ENCODE data around the gene ZNF560.

The ZNF560 gene

DNA sequence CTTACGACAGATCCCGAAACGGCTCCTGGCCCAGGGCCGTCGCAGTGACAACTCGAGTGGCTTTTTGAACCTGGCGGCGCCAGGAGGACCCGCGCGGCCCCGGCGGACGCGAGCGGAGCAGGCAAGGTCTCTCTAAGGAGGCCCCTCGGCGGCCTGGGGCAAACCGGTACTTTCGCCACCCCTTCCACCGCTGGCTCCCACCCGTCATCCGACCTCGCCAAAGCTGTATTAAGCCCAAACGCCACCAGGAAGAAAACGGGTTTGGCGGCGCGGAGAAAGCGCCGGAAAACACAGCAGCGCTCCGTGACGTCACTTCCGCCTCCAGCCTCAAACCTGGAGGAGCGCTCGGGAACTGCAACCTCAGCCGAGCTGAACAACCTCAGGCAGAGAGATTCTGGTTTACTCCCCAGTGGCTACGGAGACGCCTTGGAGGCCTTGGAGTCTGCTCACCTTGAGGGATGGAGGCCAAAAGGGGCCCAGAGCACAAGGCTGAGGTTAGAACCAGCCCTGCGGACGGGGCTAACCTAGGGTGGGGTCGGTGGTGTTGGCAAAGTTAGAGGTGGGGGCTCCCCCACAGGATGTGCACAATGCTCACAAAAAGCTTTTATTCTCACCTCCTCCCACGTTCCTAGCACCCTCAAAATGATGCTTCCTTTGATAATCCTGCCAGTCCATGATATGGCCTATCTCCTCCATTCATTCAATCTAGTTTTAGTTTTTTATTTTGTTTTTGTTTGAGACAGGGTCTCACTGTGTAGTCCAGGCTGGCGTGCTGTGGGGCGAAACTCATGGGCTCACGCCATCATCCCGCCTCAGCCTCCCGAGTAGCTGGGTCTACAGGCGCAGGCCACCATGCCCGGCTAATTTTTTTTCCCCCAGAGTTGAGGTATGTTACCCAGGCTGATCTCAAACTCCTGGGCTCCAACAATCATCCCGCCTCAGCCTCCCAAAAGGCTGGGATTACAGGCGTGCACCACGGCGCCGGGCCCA lies 62.8 kb downstream of the ZNF560 start, which contains the start of gene ZNF266:
TSS of gene ZNF266 (minus strand) at position 295 of the 990 bp plus-strand sequence. CDS start 15,484 bp downstream, outside the sequence.
- peak; percentile 94 for DNase-seq

DNA sequence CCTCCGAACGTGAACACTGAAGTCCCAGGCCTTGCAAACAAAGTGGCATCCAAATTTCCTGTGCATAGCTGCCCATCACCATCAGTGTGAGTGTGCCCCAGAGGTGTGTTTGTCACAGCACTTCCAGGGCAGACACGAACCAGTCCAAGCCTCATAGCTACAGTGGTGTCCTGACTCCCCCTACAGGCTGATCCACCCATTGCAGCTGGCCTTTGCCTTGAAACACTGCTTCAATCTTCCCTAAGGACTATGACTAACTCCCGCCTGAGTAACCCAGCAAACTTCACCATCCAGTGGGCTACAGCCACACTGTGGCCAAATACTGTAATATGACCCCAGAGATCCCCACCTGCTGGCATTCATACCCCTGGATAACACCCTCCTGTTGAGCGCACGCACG lies 66.9 kb downstream of the ZNF560 start:
- no peak for DNase-seq

DNA sequence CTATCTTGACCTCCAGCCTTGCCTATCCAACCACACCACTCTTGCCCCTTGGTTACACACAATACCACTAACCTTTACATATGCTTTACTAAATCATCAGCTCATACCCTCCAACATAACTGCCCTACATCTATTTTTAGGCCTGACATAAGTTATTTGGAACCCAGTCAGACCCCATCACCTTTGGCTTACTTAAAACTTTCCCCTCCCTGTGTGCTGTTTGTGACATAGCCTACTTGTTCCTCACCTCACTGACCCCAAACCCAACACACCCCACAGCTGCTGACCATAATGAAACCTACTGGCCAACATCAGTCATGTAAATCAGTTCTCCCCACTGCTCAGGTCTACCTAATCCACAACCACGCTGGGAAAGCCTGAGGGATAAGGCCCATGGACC lies 68.0 kb downstream of the ZNF560 start:
- no peak for DNase-seq

DNA sequence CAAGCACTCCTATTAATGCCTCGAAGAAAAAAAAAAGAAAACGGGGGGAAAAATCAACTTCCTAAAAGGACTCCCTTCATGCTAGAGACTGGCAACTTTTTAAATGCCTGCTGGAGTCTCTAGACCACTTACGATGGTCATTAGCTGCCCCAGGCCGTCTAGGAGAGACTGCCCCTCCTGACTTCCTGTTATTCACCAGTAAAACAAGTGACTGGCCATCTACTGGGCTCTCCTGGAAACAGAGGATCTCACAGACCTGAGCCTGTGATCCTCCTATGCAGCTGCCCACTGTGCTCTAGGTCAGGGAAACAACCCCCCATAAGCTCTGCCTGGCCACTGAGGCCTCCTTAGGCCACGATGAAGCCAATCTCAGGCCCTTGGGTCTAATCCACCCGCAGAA lies 70.5 kb downstream of the ZNF560 start:
- no peak for DNase-seq
